CD4-positive, alpha-beta T cell treated with Interleukin-15 for 4 hours (primary cell): ENCODE data around the gene NUMBL.
"Not testable (repeated sequence)": the region's sequence is repeated elsewhere in the genome, so short reads cannot be mapped to it uniquely, and the experiment has no call there.

Experiments
- DNase-seq: peaks from one replicate; pipeline ENCODE4 v3.0.0-alpha.2; 2020; ENCODE audit warnings: low spot score

Gene NUMBL

DNA sequence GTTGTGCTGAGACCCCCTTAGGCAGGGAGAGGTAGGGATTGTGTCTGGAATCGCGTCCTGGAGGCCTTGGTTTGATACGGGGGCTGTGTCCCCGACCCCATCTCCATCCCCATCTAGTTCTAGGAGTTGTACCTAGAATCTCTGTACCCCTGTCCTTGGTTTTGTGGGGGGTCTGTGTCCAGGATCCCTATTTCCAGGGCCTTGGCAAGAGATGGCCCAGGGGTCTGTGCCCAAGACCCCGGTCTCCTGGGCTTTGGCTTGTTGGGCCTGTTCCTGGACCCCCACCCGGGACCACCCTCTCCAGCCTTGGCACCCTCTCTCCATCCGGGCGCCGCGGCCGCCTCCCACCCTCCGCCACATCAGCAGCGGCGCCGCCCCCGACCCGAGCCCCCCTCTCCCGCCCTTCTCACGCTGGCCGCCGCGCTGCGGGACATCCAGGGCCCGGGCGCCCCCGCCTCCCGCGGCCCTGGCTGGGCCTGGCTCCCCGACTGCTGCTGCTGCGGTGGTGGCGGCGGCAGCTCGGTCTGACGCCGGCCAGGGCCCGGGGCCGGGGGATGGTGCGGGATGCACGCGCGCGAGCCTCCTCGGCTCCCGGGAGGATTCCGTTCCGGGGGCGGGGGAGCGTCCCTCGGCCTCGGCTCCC, at the start of gene NUMBL:
Gene NUMBL, minus strand, starts transcription at position 602 of the 643 bp plus-strand sequence. Its CDS starts 168 bp downstream, at position 434.
- no peak for DNase-seq

- DNase-seq = no peak
These were observed 48.8 kb upstream of the NUMBL start for GRCh38 chr19:40739030-40739839.

DNA sequence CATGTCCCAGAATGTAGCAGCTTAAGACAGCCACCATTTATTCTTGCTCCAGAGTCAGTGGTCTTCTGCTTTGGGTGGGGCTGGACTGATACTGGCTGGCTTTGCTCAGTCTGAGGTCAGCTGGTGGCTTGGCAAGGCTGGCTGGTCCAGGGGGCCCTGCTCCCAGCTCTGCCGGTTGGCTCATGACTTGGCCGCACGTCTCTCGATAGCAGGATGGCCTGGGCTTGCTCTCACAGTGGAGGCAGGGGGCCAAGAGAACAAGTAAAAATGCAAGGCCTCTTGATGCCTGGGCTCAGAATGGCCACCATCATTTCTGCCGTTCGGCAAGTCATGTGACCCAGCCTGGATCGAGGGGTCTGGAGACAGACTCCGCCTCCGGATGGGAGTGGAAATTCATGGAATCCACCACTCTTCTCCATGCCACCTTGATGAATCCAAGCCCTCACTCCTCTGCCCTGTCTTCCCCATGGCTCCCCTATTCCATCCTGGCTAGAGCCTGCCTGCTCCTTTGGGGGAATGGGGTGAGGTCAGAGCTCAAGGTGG, 46.7 kb upstream of the NUMBL start:
- DNase-seq = no peak

DNA sequence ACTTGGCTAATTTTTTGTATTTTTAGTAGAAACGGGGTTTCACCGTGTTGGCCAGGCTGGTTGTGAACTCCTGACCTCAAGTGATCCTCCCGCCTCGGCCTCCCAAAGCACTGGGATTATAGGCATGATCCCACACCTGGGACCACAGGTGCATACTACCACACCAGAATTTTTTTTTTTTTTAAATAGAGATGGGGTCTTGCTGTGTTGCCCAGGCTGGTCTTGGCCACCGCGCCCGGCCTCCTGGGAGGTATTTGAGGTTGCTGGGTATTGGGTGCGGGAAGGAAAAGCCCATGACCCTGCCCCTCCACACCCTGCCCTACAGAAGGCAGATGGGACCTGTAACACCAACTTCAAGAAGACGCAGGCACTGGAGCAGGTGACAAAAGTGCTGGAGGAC, 46.2 kb upstream of the NUMBL start:
- DNase-seq = no peak

GRCh38 chr19:40735013-40735771, 44.7 kb upstream of the NUMBL start:
- DNase-seq = no peak

DNA sequence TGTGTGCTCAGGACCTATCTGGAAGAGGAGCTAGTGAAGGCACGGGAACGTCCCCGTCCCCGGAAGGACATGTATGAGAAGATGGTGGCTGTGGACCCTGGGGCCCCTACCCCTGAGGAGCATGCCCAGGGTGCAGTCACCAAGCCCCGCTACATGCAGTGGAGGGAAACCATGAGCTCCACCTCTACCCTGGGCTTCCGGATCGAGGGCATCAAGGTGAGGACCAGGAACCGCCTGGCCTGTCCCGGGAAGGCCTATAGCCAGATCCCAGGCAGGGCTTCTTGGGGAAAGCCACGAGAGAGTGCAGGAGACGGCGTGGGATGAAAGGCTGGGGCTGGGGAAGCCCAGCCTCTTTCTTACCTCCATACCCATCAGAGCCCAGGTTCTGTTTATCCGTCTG, 42.7 kb upstream of the NUMBL start:
- DNase-seq = no peak

GRCh38 chr19:40732304-40732703, 41.9 kb upstream of the NUMBL start:
- DNase-seq = not testable (repeated sequence)

- not testable (repeated sequence) for DNase-seq
These were observed 39.6 kb upstream of the NUMBL start for GRCh38 chr19:40730065-40730464.

DNA sequence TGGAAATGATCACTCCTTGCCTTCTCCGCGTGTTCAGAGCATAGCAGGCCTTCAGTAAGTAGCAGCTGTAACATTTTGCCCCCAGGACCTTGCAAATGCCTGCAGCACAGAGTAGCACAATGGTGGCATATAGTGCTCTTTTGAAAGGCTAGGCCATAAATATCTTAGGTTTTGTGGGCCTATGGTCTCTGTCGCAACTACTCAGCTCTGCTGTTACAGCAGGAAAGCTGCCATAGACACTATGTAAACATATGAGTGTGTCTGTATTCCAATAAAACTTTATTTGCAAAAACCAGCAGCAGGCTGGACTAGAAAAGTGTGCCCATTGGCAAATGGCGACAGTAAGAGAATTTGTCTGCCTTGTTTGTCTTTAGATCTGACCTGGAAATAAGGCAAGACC, 35.8 kb upstream of the NUMBL start:
- no peak for DNase-seq

GRCh38 chr19:40724855-40725254, 34.4 kb upstream of the NUMBL start:
- no peak for DNase-seq

GRCh38 chr19:40724315-40724714, 33.9 kb upstream of the NUMBL start:
- no peak for DNase-seq

DNA sequence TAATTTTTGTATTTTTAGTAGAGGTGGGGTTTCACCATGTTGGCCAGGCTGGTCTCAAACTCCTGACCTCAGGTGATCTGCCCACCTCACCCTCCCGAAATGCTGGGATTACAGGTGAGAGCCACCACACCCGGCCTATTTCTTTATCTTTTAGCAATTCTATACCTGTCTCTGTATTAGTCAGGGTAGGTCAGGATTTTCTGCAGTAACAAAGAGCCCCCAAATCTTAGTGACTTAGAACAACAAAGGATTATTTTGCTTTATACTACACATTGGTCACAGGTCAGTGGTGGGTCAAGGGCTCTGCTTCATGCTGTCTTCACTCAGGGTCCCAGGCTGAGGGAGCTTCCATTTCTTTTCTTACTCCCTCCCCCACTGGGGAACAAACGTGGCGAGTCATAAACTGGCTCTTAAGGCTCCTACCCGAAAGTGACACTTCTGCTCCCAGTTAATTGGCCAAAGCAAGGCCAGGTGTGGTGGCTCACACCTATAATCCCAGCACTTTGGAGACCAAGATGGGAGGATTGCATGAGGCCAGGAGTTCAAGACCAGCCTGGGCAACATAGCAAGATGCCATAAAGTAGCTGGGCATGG, 33.3 kb upstream of the NUMBL start:
- no peak for DNase-seq

- DNase-seq = no peak
These were observed 31.6 kb upstream of the NUMBL start for GRCh38 chr19:40721936-40722661.

DNA sequence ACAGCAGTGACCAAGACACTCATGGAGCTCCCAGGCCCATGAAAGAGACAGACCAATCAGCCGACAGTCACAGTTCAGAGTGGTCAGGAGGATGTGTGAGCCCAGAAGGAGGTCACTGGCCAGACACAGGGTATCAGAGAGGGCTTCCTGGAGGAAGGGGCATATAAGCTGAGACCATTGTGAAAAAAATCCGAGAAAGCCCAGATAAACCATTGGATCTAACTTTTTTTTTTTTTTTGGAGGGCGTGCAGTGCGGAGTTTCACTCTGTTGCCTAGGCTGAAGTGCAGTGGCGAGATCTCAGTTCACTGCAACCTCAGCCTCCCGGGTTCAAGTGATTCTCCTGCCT, 30.7 kb upstream of the NUMBL start:
- no peak for DNase-seq

- DNase-seq = no peak
These were observed 29.0 kb upstream of the NUMBL start for GRCh38 chr19:40719414-40719894.

- no peak for DNase-seq
These were observed 28.4 kb upstream of the NUMBL start for GRCh38 chr19:40718774-40719391.

DNA sequence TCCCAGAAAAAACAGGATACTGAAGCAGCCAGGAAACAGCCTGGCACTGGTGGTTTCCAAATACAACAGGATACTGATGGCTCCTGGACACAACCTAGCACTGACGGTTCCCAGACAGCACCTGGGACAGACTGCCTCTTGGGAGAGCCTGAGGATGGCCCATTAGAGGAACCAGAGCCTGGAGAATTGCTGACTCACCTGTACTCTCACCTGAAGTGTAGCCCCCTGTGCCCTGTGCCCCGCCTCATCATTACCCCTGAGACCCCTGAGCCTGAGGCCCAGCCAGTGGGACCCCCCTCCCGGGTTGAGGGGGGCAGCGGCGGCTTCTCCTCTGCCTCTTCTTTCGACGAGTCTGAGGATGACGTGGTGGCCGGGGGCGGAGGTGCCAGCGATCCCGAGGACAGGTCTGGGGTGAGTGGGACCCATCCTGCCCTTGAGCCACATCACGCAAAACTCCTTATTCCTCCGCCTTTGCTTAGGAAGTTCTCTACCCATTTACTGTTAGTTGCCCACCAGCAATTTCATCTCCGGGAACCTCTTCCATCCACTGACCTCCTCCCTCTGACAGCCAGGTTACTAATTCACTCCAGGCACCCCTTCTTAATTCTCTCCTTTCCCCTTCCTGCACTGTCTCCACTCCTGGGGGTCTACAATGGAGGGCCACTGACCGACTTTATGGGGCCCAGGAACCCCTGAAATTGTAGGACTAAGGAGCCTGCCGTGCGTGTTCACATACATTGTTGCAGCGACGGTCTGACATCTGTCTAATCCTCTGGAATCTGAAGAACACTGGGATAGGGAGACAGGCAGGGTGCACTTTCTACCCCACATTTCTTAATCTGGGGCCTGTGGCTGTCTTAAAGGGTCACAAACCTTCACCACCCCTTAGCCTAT, 27.7 kb upstream of the NUMBL start:
- no peak for DNase-seq

- DNase-seq = no peak
These were observed 27.0 kb upstream of the NUMBL start for GRCh38 chr19:40717325-40717879.

DNA sequence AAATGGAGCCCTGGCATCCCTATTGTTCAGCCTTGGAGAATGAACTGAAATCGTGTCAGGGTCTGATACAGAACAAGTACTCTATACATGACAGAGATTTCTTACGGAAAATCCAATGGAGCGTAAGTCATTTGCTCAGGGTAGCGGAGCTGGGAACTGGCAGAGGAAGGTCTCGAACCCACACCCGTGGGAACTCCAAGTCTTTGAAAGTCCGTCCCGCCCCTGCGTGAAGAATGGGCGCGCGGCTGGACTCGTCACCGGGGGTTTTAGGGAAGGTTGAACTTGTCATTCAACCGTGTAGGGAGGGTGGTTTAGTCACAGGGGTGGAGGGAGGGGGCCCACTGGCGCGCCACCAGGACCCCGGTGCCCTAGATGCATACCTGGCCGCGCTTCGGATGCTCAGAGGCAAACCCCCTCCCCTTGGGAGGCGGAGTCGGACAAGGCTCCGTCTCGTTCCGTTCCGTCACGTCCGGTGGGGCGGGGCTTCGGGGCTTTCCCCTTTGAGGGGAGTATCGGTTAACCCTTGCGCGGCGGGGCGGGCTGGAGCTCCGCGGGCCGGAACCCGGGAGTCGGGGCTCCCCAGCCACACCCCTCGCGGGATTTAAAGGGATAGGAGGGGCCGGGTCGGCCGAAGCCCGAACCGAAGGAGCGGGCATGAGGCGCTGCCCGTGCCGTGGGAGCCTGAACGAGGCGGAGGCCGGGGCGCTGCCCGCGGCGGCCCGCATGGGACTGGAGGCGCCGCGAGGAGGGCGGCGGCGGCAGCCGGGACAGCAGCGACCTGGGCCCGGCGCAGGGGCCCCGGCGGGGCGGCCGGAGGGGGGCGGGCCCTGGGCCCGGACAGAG, 26.3 kb upstream of the NUMBL start, which contains the start of the genes COQ8B and ITPKC:
Gene COQ8B, minus strand, starts transcription at position 405 of the 843 bp plus-strand sequence. CDS start 2,254 bp downstream, outside the sequence.
Gene ITPKC, plus strand, starts transcription at position 631 of the 843 bp plus-strand sequence. Its CDS starts 24 bp downstream, at position 655.
- DNase-seq = peak; percentile 99
